Type B pancreatic cell (in vitro differentiated cells): ENCODE measurements around the gene TUBB4A. TPM values are rescaled to one million over a fixed set of nuclear protein-coding genes. Genes with fewer than 3 reads are reported as not detected.

Experiments
- DNase-seq: peaks from one replicate; pipeline ENCODE4 v3.0.0; 2021; ENCODE audit warnings: mixed read lengths; ENCODE audit not compliant: unreplicated experiment; ENCODE audit errors: extremely low spot score
- H3K27ac Mint-ChIP-seq: 2 replicates; pipeline ENCODE4 v1.8.0; 2021; ENCODE audit warnings: mild to moderate bottlenecking, mixed read lengths
- H3K27me3 Mint-ChIP-seq: 2 replicates; pipeline ENCODE4 v1.8.0; 2021; ENCODE audit warnings: mixed read lengths
- H3K36me3 Mint-ChIP-seq: 2 replicates; pipeline ENCODE4 v1.8.0; 2021; ENCODE audit warnings: mixed read lengths
- H3K4me1 Mint-ChIP-seq: one replicate; pipeline ENCODE4 v1.8.0; 2021; ENCODE audit warnings: mixed read lengths; ENCODE audit not compliant: unreplicated experiment
- H3K4me3 Mint-ChIP-seq: 2 replicates; pipeline ENCODE4 v1.8.0; 2021; ENCODE audit warnings: mild to moderate bottlenecking, mixed read lengths
- H3K9me3 Mint-ChIP-seq: 2 replicates; pipeline ENCODE4 v1.8.0; 2021; ENCODE audit warnings: mixed read lengths
- total RNA-seq: library from RNA; stranded (reverse); gene quantifications from 2 replicates; pipeline ENCODE4 v1.2.1, GENCODE V29; 2021; ENCODE audit warnings: low replicate concordance
- TF ChIP-seq, protein P1 (sequence below): fragments of 200-600 bp; sonication (generic); conservative IDR thresholded peaks from 2 replicates; pipeline ENCODE4 v1.5.0; 2021; ENCODE audit warnings: antibody characterized with exemption, mild to moderate bottlenecking

TUBB4A gene
- total RNA-seq, 1 donor from 2014 or later: 10.9 TPM

DNA sequence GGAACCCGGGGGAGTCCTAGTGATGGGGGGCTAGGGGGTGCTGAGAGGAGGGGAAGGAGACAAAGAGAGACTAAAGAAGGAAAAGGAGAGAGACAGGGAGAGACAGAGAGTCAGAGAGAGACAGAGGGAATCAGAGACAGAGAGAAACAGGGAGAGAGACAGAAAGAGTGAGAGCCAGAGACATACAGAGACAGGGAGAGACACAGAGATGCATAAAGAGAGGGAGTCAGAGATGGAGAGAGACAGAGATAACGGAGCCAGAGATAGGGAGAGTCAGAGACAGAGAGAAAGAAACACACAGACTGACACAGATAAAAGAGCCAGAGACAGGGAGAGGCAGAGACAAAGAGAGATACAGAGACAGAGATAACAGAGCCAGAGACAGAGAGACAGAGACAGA is 27.2 kb upstream of the TUBB4A start:
- Mint-ChIP-seq H3K9me3 (no peaks in the 10 kb centered on the region), H3K4me3 (peak overlapping the region; percentile 88), H3K27me3 (peaks cover 45% of the 10 kb centered on the region), H3K4me1 (peaks cover 5% of the 10 kb centered on the region), H3K27ac (no peak overlapping the region), H3K36me3 (no peaks in the 10 kb centered on the region)
- TF ChIP-seq, protein P1, sequence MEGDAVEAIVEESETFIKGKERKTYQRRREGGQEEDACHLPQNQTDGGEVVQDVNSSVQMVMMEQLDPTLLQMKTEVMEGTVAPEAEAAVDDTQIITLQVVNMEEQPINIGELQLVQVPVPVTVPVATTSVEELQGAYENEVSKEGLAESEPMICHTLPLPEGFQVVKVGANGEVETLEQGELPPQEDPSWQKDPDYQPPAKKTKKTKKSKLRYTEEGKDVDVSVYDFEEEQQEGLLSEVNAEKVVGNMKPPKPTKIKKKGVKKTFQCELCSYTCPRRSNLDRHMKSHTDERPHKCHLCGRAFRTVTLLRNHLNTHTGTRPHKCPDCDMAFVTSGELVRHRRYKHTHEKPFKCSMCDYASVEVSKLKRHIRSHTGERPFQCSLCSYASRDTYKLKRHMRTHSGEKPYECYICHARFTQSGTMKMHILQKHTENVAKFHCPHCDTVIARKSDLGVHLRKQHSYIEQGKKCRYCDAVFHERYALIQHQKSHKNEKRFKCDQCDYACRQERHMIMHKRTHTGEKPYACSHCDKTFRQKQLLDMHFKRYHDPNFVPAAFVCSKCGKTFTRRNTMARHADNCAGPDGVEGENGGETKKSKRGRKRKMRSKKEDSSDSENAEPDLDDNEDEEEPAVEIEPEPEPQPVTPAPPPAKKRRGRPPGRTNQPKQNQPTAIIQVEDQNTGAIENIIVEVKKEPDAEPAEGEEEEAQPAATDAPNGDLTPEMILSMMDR: no peak
- no peak for DNase-seq

DNA sequence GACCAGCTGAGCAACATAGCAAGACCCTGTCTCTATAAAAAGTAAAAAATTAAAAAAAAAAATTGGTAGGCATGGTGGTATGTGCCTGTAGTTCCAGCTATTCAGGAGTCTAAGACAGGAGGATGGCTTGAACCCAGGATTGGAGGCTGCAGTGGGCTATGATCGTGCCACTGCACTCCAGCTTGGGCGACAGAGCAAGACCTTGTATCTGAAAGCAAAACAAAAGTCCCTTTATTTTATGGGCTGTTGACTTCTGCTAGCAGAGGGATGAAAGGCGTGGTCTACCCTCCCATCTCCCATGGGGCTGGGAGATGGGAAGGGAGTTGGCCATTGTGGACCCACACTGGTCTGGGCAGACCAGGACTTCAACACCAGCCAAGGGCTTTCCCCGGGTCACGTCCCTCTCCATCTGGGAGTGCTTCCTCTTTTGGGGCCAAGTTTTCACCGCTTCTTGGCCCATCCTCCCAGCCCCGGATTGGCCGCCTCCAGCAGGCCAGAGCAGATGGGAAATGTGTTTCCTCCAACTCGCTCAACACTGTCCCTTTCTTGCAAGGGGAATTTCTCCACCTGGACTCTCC is 26.5 kb upstream of the TUBB4A start:
- H3K36me3 Mint-ChIP-seq: no peaks in the 10 kb centered on the region
- peaks cover 5% of the 10 kb centered on the region for H3K4me1 Mint-ChIP-seq
- DNase-seq: no peak
- no peak overlapping the region for H3K4me3 Mint-ChIP-seq
- H3K9me3 Mint-ChIP-seq: no peaks in the 10 kb centered on the region
- H3K27ac Mint-ChIP-seq: no peak overlapping the region
- H3K27me3 Mint-ChIP-seq: peaks cover 38% of the 10 kb centered on the region
- TF ChIP-seq, protein P1: no peak

DNA sequence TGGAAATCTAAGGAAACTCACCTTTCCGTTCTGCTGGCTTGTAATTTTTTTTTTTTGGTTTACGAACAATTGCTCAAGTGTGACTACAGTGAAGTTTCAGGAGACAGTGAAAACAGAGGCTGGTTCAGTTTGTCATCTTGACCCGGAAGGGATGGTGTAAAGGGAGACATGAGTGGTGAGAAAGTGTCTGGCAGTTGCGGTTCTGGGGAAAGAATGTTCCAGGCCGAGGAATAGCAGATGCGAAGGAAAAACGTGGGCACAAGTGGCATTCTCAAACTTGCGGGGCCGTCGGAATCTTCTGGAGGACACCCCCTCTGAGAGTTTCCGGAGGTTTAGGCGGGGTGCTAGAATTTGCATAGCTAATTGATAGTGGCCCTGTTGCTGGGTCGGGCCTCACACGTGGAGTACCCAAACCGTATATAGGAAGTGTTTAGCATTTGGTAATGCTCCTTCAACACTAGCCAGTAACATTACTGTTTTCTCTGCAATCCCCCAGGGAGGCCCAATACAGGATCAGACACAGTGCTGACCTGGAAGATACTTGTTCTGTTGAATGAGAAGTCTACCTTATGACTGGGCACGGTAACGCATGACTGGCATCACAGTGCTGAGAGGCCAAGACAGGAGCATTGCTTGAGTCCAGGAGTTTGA is 25.9 kb upstream of the TUBB4A start:
- H3K27me3 Mint-ChIP-seq: peaks cover 36% of the 10 kb centered on the region
- peaks cover 5% of the 10 kb centered on the region for H3K4me1 Mint-ChIP-seq
- H3K4me3 Mint-ChIP-seq: no peak overlapping the region
- H3K9me3 Mint-ChIP-seq: no peaks in the 10 kb centered on the region
- H3K36me3 Mint-ChIP-seq: no peaks in the 10 kb centered on the region
- no peak overlapping the region for H3K27ac Mint-ChIP-seq
- no peak for DNase-seq
- TF ChIP-seq, protein P1: no peak

DNA sequence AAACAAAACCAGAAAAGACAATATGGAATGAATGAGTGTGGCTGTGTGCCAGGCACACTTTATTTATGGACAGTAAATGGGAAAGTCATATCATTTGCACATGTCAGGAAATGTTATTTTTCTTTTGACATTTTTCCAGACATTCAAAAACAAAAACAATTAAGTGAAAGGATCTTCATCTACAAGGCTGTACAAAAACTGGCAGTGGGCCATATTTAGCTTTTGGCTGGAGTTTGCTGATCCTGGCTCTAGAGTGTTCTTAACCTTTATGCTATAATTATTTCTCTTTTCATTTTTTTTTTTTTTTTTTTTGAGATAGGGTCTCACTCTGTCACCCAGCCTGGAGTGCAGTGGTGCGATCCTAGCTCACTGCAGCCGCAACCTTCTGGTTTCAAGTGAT is 22.2 kb upstream of the TUBB4A start:
- H3K36me3 Mint-ChIP-seq: no peaks in the 10 kb centered on the region
- no peak overlapping the region for H3K4me3 Mint-ChIP-seq
- H3K4me1 Mint-ChIP-seq: no peaks in the 10 kb centered on the region
- H3K27ac Mint-ChIP-seq: no peak overlapping the region
- H3K9me3 Mint-ChIP-seq: no peaks in the 10 kb centered on the region
- TF ChIP-seq, protein P1: no peak
- peaks cover 9% of the 10 kb centered on the region for H3K27me3 Mint-ChIP-seq
- no peak for DNase-seq

DNA sequence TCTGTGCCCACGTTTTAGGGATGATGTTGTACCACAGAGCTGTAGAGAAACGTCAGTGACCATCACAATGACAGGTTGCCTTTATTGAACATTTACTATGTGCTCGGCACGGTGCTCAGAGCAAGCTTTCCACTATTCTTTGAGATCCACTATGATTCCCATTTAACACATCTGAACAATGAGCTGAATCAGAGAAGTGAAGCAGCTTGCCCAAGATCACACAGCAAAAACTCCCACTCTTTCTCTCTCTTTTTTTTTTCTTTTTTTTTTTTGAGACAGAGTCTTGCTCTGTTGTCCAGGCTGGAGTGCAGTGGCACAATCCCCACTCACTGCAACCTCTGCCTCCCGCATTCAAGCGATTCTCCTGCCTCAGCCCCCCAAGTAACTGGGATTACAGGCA is 20.6 kb upstream of the TUBB4A start:
- TF ChIP-seq, protein P1: no peak
- Mint-ChIP-seq H3K27ac (no peak overlapping the region), H3K9me3 (no peaks in the 10 kb centered on the region), H3K4me3 (no peak overlapping the region), H3K27me3 (peaks cover 15% of the 10 kb centered on the region), H3K36me3 (no peaks in the 10 kb centered on the region), H3K4me1 (no peaks in the 10 kb centered on the region)
- no peak for DNase-seq
